Measurements from ENCODE around the gene SELENON. TPM values are rescaled to one million over a fixed set of nuclear protein-coding genes. Genes with fewer than 3 reads are reported as not detected.
A peak's percentile ranks its signal among the peaks of the same experiment; 100 is the strongest.

Gene SELENON
- total RNA-seq, 1 donor from 2014 or later = 85.2 TPM

DNA sequence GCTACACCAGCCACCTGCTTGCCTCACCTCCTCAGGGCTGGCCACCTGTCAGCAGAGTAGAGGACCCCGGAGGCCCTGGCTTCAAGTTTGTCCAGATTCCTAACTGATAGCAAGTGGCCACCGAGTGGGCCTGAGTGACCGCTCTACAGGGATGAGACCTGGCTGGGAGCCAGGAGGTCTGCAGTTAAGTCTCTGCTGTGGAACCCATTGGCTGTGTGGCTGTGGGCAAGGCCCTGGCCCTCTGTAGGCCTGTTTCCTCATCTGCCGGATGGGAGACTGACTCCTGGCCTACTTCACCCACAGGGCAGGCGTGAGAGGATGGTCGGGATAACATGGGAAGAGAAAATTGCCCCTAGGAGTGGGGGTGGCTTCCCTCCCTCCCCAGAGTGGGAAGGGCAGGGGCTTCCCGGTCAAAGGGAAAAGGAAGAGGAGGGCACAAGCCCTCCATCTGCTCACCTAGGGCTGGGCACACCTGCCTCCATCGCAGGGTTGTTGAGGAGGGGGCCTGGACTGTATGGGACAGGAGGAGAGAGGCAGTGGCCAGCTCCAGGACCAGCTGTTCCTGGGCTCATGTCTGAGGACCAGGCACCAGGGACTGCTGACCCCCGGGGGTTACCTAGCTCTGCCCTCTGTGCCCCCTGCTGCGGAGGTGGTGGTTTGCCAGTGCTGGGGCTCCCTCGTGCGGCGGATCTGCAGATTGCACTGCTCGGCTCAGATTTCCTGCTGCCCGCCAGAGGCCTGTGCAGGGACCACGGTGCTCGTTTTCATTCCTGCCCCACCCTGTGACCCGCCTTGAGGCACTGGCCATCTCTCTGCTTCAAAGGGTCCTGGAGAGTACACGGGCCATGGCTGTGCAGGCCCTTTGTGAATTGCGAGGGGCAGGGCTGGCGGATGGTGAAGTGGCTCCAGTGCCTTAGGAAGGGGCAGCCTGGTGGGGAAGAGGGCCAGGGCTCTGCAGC is 10.6 kb downstream of the SELENON start:
- DNase-seq (ENCODE audit: low spot score) = peak; percentile 77

DNA sequence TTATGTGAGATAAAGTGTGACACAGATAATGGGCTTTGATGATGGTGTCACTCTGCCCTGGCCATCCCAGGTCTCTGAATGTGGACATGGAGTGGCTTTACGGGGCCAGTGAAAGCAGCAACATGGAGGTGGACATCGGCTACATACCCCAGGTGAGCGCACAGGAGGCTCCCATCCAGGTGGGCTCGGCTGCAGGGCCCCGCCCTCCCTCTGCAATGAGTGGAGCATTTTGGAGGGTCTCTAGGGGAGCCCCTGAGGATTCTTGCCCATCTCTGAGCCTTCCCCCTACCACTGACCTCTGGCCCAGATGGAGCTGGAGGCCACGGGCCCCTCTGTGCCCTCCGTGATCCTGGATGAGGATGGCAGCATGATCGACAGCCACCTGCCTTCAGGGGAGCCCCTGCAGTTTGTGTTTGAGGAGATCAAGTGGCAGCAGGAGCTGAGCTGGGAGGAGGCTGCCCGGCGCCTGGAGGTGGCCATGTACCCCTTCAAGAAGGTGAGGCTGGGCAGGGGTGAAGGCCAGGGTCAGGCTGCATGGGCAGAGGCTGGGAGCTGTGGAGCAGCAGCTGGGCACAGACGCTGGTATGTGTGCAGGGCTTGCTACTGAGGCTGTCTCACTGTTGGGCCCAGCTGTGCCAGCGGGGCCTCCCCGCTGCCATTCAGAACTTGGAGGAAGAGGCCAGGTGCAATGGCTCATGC is 11.5 kb downstream of the SELENON start:
- no peak for DNase-seq (ENCODE audit: low spot score)

DNA sequence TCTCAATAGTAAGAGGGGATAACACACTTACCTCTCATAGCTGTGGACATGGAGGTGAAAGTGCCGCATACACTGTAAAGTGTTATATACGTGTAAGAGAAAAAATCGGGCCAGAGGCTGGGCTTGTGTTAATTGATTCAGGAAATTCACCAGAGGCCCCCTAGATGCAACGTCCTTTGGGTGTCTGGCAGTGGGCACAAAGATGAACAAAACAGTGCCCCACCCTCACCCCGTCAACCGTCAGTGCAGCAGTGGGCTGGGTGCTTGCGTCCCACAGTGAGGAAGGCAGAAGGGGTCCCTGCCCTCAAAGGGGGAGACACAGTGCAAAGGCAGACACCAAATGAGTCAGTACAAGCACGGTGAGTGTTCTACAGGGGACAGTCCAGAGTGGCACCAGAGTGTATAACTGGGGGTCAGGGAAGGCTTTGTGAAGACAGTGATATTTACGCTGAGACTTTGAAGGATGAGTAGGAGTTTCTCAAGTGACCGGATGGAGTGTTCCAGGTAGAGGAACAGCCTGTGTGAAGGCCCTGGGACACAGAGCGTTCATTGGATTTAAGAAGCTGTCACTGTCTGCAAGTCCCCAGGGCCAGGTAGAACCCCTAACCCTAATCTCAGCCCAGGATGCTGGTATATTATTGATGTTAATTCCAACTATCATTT is 13.2 kb downstream of the SELENON start:
- no peak for DNase-seq (ENCODE audit: low spot score)

GRCh38 chr1:25813734-25814471 is 13.9 kb downstream of the SELENON start:
- DNase-seq (ENCODE audit: low spot score) = no peak

DNA sequence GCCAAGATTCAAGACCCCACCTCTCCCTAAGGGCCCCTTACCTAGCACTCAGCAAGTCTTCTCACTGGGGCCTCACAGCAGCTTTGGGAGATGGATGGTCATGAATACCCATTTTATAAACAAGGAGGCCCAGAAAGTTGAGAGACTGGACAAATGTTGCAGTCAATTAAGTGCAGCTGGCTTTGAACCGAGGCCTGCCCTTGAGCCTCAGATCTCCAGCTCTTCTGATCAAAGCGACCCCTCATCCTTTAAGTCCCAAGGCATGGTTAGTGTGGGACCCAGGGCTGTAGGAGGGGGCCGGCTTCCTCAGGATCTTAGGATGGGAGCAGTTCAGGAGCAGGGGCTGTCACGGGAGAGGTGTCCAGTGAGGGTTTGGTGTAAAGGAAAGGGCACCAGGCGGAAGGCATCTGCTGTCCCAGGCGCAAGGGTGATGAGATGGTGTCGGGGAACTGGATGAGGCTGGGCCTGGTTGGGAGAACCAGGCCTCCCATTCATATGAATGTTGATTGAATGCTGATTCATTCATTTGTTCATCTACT is 14.6 kb downstream of the SELENON start:
- no peak for DNase-seq (ENCODE audit: low spot score)

DNA sequence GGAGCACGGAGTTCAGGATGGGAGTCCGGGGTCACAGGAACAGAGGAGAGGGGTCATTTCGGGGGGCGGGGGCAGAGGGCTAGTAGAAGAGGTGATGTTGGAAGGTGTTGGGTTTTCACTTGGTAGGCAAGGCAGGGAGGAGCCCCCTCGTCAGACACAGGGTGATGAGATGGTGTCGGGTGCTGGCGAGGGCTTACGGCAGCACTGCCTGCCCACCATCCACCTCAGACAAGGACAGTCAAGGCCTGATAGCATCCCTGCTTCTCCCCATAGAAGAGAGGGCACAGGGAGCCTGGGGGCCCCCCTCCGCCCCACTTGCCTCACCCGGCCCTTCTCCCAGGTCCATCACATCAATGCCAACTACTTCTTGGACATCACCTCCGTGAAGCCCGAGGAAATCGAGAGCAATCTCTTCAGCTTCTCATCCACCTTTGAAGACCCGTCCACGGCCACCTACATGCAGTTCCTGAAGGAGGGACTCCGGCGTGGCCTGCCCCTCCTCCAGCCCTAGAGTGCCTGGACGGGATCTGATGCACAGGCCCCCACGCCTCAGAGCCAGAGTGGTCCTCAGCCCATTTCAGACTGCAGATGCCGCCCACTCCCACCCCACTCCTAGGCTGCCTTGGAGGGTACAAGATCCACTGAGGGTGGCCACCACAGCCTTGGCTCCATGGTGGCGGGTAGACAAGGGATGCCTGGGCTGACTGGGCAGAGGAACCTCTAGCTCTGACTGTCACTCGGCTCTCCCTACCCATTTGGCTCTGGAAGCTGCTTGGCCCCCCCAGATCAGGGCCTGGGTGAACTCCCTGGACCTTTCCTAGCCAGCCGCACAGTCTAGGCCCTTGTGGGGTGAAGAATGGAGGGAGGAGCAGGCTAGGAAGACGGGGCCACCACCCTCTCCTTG is 15.5 kb downstream of the SELENON start:
- DNase-seq (ENCODE audit: low spot score) = no peak

- no peak for DNase-seq (ENCODE audit: low spot score)
Observed at GRCh38 chr1:25816112-25816718, 16.2 kb downstream of the SELENON start.

DNA sequence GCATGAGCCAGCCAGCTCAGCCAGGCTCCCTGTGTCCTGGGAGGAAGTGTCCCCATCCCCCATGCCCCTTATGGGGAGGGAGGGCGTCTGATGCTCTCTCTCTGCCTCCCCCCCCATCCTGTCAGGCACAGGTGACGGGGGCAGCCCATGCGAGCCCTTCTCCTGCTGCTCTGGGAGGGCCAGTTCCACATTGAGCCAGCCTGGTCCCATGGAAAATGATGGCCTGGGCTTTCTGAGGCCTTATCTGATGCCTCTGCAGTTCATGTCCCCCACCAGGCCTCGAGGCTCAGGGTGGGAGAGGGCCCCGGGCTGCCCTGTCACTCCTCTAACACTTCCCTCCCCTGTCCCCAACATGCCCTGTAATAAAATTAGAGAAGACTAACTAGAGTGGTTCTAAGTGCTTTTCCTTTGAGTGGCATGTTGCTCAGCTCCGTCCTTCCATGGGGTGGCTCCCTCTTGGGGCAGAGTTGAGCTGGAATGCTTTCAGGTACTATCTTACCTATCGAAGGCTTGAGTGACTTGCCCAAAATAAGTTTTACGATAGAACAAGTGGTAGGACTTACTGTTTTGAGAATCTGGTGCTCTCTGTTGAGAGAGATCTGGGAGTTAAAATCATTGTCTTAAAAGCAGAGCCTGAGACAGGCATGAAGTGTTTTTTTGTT is 18.0 kb downstream of the SELENON start:
- DNase-seq (ENCODE audit: low spot score) = no peak

- DNase-seq (ENCODE audit: low spot score) = no peak
Observed at GRCh38 chr1:25818569-25818968, 18.6 kb downstream of the SELENON start.

GRCh38 chr1:25819491-25820246 is 19.7 kb downstream of the SELENON start, which contains the start of gene MTFR1L:
Gene MTFR1L, plus strand, starts transcription at chr1:25819954. Its CDS starts 3,151 bp downstream, at chr1:25823105.
- peak; percentile 92 for DNase-seq (ENCODE audit: low spot score)

GRCh38 chr1:25820247-25821111 is 20.5 kb downstream of the SELENON start:
- DNase-seq (ENCODE audit: low spot score) = peak; percentile 68

GRCh38 chr1:25821112-25821476 is 21.1 kb downstream of the SELENON start:
- no peak for DNase-seq (ENCODE audit: low spot score)

DNA sequence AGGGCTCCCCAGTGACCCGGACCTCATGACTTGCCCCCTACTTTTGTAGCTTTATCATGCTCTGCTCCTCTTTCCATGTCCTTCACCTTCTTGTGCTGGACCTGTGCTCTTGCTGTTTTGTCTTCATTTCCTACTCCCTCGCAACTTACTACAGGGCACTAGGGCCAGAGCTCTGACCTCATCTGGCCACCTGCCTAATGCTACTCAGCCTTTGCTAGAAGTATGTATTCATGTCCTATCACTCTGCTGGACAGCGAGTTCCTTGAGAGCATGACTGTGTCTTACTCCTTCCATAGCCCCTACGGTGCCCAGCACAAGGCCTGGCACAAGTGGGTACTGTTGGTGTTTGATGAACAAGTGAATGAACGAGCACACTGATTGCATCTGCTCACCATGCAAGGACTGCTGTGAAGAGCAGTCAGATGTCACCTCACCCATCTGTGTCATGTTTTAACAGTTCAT is 21.7 kb downstream of the SELENON start:
- DNase-seq (ENCODE audit: low spot score) = no peak

DNA sequence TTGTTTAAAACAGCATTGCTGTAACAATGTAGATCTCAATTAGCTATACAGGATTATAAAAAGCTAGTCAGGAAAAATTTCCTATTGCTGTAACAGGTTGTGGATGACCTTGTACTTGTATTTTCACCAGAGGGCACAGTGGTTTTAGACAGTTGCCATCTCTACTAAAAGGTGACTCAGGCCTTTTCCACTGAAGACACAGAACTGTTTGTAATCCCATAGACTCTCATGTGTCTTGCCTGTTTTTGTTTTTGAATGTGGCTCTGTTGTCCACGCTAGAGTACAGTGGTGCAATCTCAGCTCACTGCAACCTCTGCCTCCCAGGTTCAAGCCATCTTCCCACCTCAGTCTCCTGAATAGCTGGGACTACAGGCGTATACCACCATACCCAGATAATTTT is 25.6 kb downstream of the SELENON start:
- DNase-seq (ENCODE audit: low spot score) = no peak

DNA sequence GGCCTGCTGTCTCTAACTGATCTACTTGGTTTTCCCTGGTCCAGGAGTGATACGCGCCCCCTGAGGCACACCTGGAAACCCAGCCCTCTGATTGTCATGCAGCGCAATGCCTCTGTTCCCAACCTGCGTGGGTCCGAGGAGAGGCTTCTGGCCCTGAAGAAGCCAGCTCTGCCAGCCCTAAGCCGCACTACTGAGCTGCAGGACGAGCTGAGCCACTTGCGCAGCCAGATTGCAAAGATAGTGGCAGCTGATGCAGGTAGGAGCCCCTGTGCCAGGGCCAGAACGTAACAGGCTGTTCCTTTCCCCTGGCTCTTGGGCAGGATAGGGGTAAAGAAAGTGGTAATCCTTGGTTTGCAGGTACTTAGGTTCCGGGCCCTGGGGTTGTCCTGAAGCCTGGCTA is 26.6 kb downstream of the SELENON start:
- no peak for DNase-seq (ENCODE audit: low spot score)

- DNase-seq (ENCODE audit: low spot score) = no peak
Observed at GRCh38 chr1:25828491-25828890, 28.5 kb downstream of the SELENON start.

DNA sequence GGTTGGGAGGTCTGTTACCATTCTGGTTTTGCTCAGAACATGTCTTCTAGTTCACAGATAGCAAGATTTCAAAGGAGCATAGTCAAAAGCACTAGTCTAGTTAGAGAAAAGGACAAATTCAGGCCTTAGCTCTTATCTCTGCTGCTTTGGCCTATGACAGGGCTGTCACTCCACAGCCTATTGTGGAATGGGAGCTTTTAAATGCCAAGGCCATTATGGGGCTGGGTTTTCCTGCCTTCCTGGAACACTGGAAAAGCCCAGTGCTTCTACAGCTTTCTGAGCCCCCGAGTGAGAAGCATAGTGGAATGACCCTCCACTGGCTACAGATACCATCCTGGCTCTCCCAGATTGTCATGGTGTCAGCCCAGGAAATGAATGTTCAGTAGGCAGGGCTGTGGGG is 29.1 kb downstream of the SELENON start:
- DNase-seq (ENCODE audit: low spot score) = no peak

Data from ureter (tissue), 1 donor.